NB4 (cell line): ENCODE measurements around the gene TRABD2B.

Experiments
- CTCF ChIP-seq: IDR thresholded peaks from one replicate; pipeline ENCODE4 v1.5.1; 2012; ENCODE audit warnings: low read depth, low read length
- POLR2A ChIP-seq: IDR thresholded peaks from 2 replicates; pipeline ENCODE4 v1.6.1; 2011; ENCODE audit warnings: mild to moderate bottlenecking; ENCODE audit not compliant: insufficient read length; ENCODE audit errors: extremely low read depth
- TF ChIP-seq, protein P1 (sequence below): IDR thresholded peaks from 2 replicates; pipeline ENCODE4 v1.6.1; 2011; ENCODE audit warnings: low read depth, low read length

GRCh38 chr1:47841356-47841755 is 155.8 kb downstream of the TRABD2B start:
- TF ChIP-seq CTCF = no peak
- TF ChIP-seq, protein P1, sequence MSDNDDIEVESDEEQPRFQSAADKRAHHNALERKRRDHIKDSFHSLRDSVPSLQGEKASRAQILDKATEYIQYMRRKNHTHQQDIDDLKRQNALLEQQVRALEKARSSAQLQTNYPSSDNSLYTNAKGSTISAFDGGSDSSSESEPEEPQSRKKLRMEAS = no peak
- no peak for TF ChIP-seq POLR2A
